H1 (cell line): Measurements from ENCODE around the gene MYL11. TPM values are rescaled to one million over a fixed set of nuclear protein-coding genes. Genes with fewer than 3 reads are reported as not detected.
A peak's percentile ranks its signal among the peaks of the same experiment; 100 is the strongest.

ENCODE experiments used
- CTCF ChIA-PET: fragments of 300-600 bp; sonication (Branson Sonifier 250); formaldehyde crosslinking; loops from one replicate; lab custom pipeline; 2021; ENCODE audit not compliant: partially characterized antibody; lab: Charles Lee
- POLR2A ChIA-PET: fragments of 300-600 bp; sonication (Branson Sonifier 250); formaldehyde crosslinking; loops from one replicate; lab custom pipeline; 2021; ENCODE audit warnings: inconsistent platforms; ENCODE audit not compliant: partially characterized antibody; lab: Charles Lee
- DNase-seq, 2 experiments: peaks; one replicate each; pipeline versions ENCODE4 v3.0.0 to v3.0.0-alpha.2; 2010 to 2022; ENCODE audit warnings: low spot score in 2 of 2, low read depth in 1 of 2, mixed read lengths in 1 of 2
- FAIRE-seq: peaks from 2 replicates; lab custom pipeline; 2011; peaks lifted over from hg19 to GRCh38; lab: Jason Lieb, UNC
- H2AFZ ChIP-seq: 2 replicates; pipeline ENCODE4 v1.8.1; 2012; ENCODE audit warnings: low read length, inconsistent platforms
- H2AK5ac ChIP-seq: 2 replicates; pipeline ENCODE4 v1.6.1; 2013; ENCODE audit warnings: low read depth, low read length
- H2BK120ac ChIP-seq: replicated peaks from 2 replicates; pipeline ENCODE3; 2013; ENCODE audit warnings: low read depth, low read length, inconsistent platforms
- H2BK12ac ChIP-seq: 2 replicates; pipeline ENCODE4 v1.6.1; 2013; ENCODE audit warnings: low read depth, low read length
- H2BK15ac ChIP-seq: 2 replicates; pipeline ENCODE4 v1.6.1; 2013; ENCODE audit warnings: low read length
- H2BK20ac ChIP-seq: 2 replicates; pipeline ENCODE4 v1.6.1; 2013; ENCODE audit warnings: low read length
- H2BK5ac ChIP-seq: 2 replicates; pipeline ENCODE4 v1.6.1; 2013; ENCODE audit warnings: low read depth, low read length
- H3K14ac ChIP-seq: 2 replicates; pipeline ENCODE4 v1.6.1; 2013; ENCODE audit warnings: inconsistent platforms; ENCODE audit not compliant: insufficient read length
- H3K18ac ChIP-seq: 2 replicates; pipeline ENCODE4 v1.6.1; 2013; ENCODE audit warnings: low read length; ENCODE audit errors: extremely low read depth
- H3K23ac ChIP-seq: 2 replicates; pipeline ENCODE4 v1.6.1; 2013; ENCODE audit warnings: inconsistent platforms; ENCODE audit not compliant: insufficient read length
- H3K23me2 ChIP-seq: 2 replicates; pipeline ENCODE4 v1.6.1; 2013; ENCODE audit warnings: low read depth, low read length
- H3K27ac ChIP-seq: 2 replicates; pipeline ENCODE4 v1.6.1; 2011; ENCODE audit warnings: low read depth, low read length, inconsistent platforms
- H3K27me3 ChIP-seq, 4 experiments: replicated peaks in 1 of 4; 1 replicate in 1 of 4; 2 replicates in 3 of 4; pipeline versions ENCODE4 v1.6.1 to v1.8.1; 2011 to 2013; ENCODE audit warnings: low read length in 3 of 4, mild to moderate bottlenecking in 3 of 4, inconsistent platforms in 2 of 4, mixed read lengths in 2 of 4, moderate library complexity in 1 of 4; ENCODE audit not compliant: control insufficient read depth in 3 of 4, insufficient read depth in 3 of 4; ENCODE audit errors: extremely low read depth in 1 of 4
- H3K36me3 ChIP-seq, 4 experiments: 2 replicates each; pipeline versions ENCODE4 v1.6.1 to v1.8.1; 2011 to 2013; ENCODE audit warnings: mild to moderate bottlenecking in 4 of 4, low read length in 3 of 4, moderate library complexity in 2 of 4, control low read depth in 1 of 4, inconsistent platforms in 1 of 4; ENCODE audit not compliant: insufficient read depth in 4 of 4, control insufficient read depth in 2 of 4
- H3K4ac ChIP-seq: replicated peaks from 2 replicates; pipeline ENCODE3; 2013; ENCODE audit warnings: low read length, low read depth, mixed read lengths, inconsistent platforms; ENCODE audit not compliant: insufficient read length
- H3K4me1 ChIP-seq, 4 experiments: replicated peaks in 1 of 4; 1 replicate in 1 of 4; 2 replicates in 3 of 4; pipeline versions ENCODE4 v1.6.1 to v1.8.1; 2011 to 2013; ENCODE audit warnings: low read length in 3 of 4, inconsistent platforms in 2 of 4, mixed read lengths in 1 of 4; ENCODE audit not compliant: insufficient read depth in 4 of 4, control insufficient read depth in 3 of 4
- H3K4me2 ChIP-seq, 2 experiments: 2 replicates each; pipeline versions ENCODE4 v1.6.1 to v1.8.1; 2011 to 2013; ENCODE audit warnings: low read depth in 2 of 2, low read length in 2 of 2, control low read depth in 1 of 2, inconsistent platforms in 1 of 2, mild to moderate bottlenecking in 1 of 2; ENCODE audit not compliant: insufficient read depth in 1 of 2
- H3K4me3 ChIP-seq, 4 experiments: fragments of 200-600, 300-600 bp in 1 of 4; sonication (generic), shearing (Covaris generic), sonication (Bioruptor Twin) in 1 of 4; 2 replicates each; pipeline versions ENCODE4 v1.5.1 to v1.8.1; 2011 to 2016; ENCODE audit warnings: low read length in 4 of 4, low read depth in 3 of 4, control low read depth in 2 of 4, inconsistent platforms in 2 of 4, mild to moderate bottlenecking in 2 of 4, mixed read lengths in 1 of 4, moderate library complexity in 1 of 4; ENCODE audit not compliant: insufficient read depth in 2 of 4; ENCODE audit errors: extremely low read depth in 1 of 4
- H3K56ac ChIP-seq: replicated peaks from 2 replicates; pipeline ENCODE3; 2013; ENCODE audit warnings: low read depth, mild to moderate bottlenecking, mixed read lengths, low read length, inconsistent platforms; ENCODE audit not compliant: insufficient read length
- H3K79me1 ChIP-seq: 2 replicates; pipeline ENCODE4 v1.6.1; 2013; ENCODE audit warnings: low read depth, low read length, control low read depth
- H3K79me2 ChIP-seq, 2 experiments: 2 replicates each; pipeline versions ENCODE4 v1.6.1 to v1.8.1; 2012 to 2013; ENCODE audit warnings: low read length in 2 of 2, mild to moderate bottlenecking in 2 of 2, inconsistent platforms in 1 of 2; ENCODE audit not compliant: insufficient read depth in 2 of 2, control insufficient read depth in 1 of 2
- H3K9ac ChIP-seq, 4 experiments: replicated peaks in 1 of 4; 1 replicate in 1 of 4; 2 replicates in 3 of 4; pipeline versions ENCODE4 v1.6.1 to v1.8.1; 2011 to 2013; ENCODE audit warnings: low read depth in 3 of 4, low read length in 3 of 4, control low read depth in 2 of 4, mild to moderate bottlenecking in 2 of 4, moderate library complexity in 2 of 4, inconsistent platforms in 1 of 4; ENCODE audit errors: extremely low read depth in 1 of 4
- H3K9me3 ChIP-seq, 2 experiments: 2 replicates each; pipeline versions ENCODE4 v1.6.1 to v1.8.1; 2012 to 2013; ENCODE audit warnings: mild to moderate bottlenecking in 2 of 2, moderate library complexity in 2 of 2, control low read depth in 1 of 2, inconsistent platforms in 1 of 2, low read depth in 1 of 2, low read length in 1 of 2, mixed read lengths in 1 of 2; ENCODE audit not compliant: insufficient read depth in 2 of 2
- H4K20me1 ChIP-seq, 2 experiments: replicated peaks in 1 of 2; 2 replicates each; pipeline versions ENCODE3 to v1.8.1; 2011 to 2013; ENCODE audit warnings: inconsistent platforms in 2 of 2, low read length in 2 of 2, mild to moderate bottlenecking in 1 of 2; ENCODE audit not compliant: insufficient read depth in 2 of 2, control insufficient read depth in 1 of 2
- H4K5ac ChIP-seq: 2 replicates; pipeline ENCODE4 v1.6.1; 2013; ENCODE audit warnings: low read length, low read depth, mixed read lengths, inconsistent platforms; ENCODE audit not compliant: insufficient read length
- H4K8ac ChIP-seq: 2 replicates; pipeline ENCODE4 v1.8.0; 2013; ENCODE audit warnings: mild to moderate bottlenecking, moderate library complexity, low read length, inconsistent platforms; ENCODE audit not compliant: insufficient read depth; ENCODE audit errors: extremely low read depth
- H4K91ac ChIP-seq: replicated peaks from 2 replicates; pipeline ENCODE3; 2013; ENCODE audit warnings: low read length, mixed read lengths, inconsistent platforms; ENCODE audit not compliant: insufficient read length
- RNF2 ChIP-seq: fragments of 200-900, 300-1000 bp; sonication (generic); IDR thresholded peaks from 2 replicates; pipeline ENCODE4 v1.7.1; 2016; ENCODE audit warnings: borderline replicate concordance, low read depth, mild to moderate bottlenecking, antibody characterized with exemption, low read length; ENCODE audit not compliant: poor library complexity, severe bottlenecking; ENCODE audit errors: missing control alignments
- YY1 ChIP-seq: IDR thresholded peaks from 2 replicates; pipeline ENCODE4 v1.6.1; 2011; ENCODE audit warnings: low read depth, mild to moderate bottlenecking, low read length
- WGBS, 2 experiments: shearing (Covaris generic) in 1 of 2; methylation state at CpG; one replicate each; pipeline versions ENCODE4 v1.1.6 to v1.1.7; 2013 to 2015; ENCODE audit warnings: low lambda C conversion rate in 2 of 2, mixed read lengths in 2 of 2, inconsistent platforms in 1 of 2, low coverage in 1 of 2, missing lambda C conversion rate in 1 of 2; ENCODE audit not compliant: insufficient replicate concordance in 2 of 2, insufficient coverage in 1 of 2, insufficient read length in 1 of 2; ENCODE audit errors: extremely low coverage in 1 of 2, missing lambda C conversion rate in 1 of 2; 5-methylcytosine and 5-hydroxymethylcytosine counted together
- polyA plus RNA-seq, 7 experiments: library from polyadenylated mRNA; depleted of rRNA in 3 of 7; stranded (reverse) in 5 of 7; unstranded in 2 of 7; fragments of >200 nt in 5 of 7; fragments of 200-250 nt in 2 of 7; gene quantifications; 1 replicate in 5 of 7; 2 replicates in 1 of 7; 4 replicates in 1 of 7; pipeline versions ENCODE4 v1.2.1 to v1.2.3, GENCODE V29; 2011 to 2013; ENCODE audit warnings: missing spikeins in 2 of 7, mixed read lengths in 2 of 7
- total RNA-seq: library from RNA; stranded (reverse); fragmentation: NEBNext Ultra II Directional; extraction: Animal tissue kit (Norgen Biotek cat#: 25700); gene quantifications from 2 replicates; pipeline ENCODE4 v1.2.1, GENCODE V29; 2021

The MYL11 gene
- total and polyA plus RNA-seq, 2 of the 8 experiments (the other 6 are each of a cell fraction or from before 2014, with no cell fraction given) = 1.2 to 1.4 TPM

- Histone ChIP-seq H2AK5ac (no peak overlapping the region), H3K9me3 (no peaks in the 10 kb centered on the region), H2BK20ac (no peak overlapping the region), H3K4me2 (peak overlapping the region; percentile 83 to 87), H3K27me3 (no peaks in the 10 kb centered on the region), H3K79me2 (peaks cover 0 to 29% of the 10 kb centered on the region in 2 experiments; a peak in 2 of 4 replicates), H3K18ac (no peak overlapping the region), H3K4me3 (peak overlapping the region; percentile 43 to 81 (median 52); a peak in 5 of 8 replicates), H3K23ac (no peak overlapping the region), H3K4ac (no peak overlapping the region), H3K56ac (no peak overlapping the region), H3K36me3 (0 out of 8 replicates have a peak, but pooled peaks cover 0 to 4% (median 0%) of the 10 kb centered on the region in 4 experiments), H3K27ac (no peak overlapping the region), H3K79me1 (peaks cover 10% of the 10 kb centered on the region), H2BK12ac (no peak overlapping the region; the same call in 1 of the 2 replicates), H4K5ac (no peak overlapping the region), H3K9ac (peak overlapping the region in 1 of 4 experiments; percentile 29; a peak in 1 of 7 replicates), H2BK5ac (no peak overlapping the region), H3K23me2 (peaks cover 10% of the 10 kb centered on the region; the same call in 1 of the 2 replicates), H2AFZ (no peak overlapping the region), H2BK15ac (no peak overlapping the region), H4K8ac (no peak overlapping the region), H3K4me1 (peaks cover 0 to 17% (median 11%) of the 10 kb centered on the region in 4 experiments; a peak in 6 of 7 replicates), H3K14ac (no peak overlapping the region), H4K91ac (no peak overlapping the region), H4K20me1 (peaks cover 4 to 18% of the 10 kb centered on the region in 2 experiments), H2BK120ac (no peak overlapping the region)
- 81% methylated on average over 4 of the region's 4 CpGs; no CpG with 5 or more reads in 1 of the 2 experiments for WGBS, 2 experiments
- POLR2A ChIA-PET = interaction anchor here (0.6 to 6.9 kb wide), 6 partner anchors 10 to 130 kb away, joined by 3 to 79 read pairs (median 4); partner anchors contain the start of genes CD2BP2 and ZNF771
- FAIRE-seq (no peak), DNase-seq (no peak)
- CTCF ChIA-PET = interaction anchor here (1.1 to 1.9 kb wide), 5 partner anchors 9 to 61 kb away, joined by 3 to 11 read pairs (median 3); partner anchors contain the start of gene DCTPP1
- no peak for TF ChIP-seq RNF2
- no peak for TF ChIP-seq YY1
These were observed 5.9 kb upstream of the MYL11 start for GRCh38 chr16:30368792-30369090.
